Natural killer cell (primary cell): ENCODE results near the gene ZDHHC9. TPM values are rescaled to one million over a fixed set of nuclear protein-coding genes. Genes with fewer than 3 reads are reported as not detected.

Experiments
- ATAC-seq, 3 donors: fragments of 150-1000 bp in 2 of 3; fragments of 200-7000 bp in 1 of 3; cut with Tn5 transposase; 1 replicate in 1 of 3; 2 replicates in 2 of 3; pipeline ENCODE4 v1.10.0; 2021; ENCODE audit warnings: mild to moderate bottlenecking in 2 of 3, moderate library complexity in 2 of 3
- DNase-seq, 2 donors: peaks; one replicate each; pipeline versions ENCODE4 v3.0.0 to v3.0.0-alpha.2; 2013 to 2021; ENCODE audit warnings: mixed read lengths in 1 of 2
- H3K27ac ChIP-seq: one replicate; pipeline ENCODE4 v1.5.1; 2013; ENCODE audit warnings: mild to moderate bottlenecking, low read length
- H3K27me3 ChIP-seq: one replicate; pipeline ENCODE4 v1.6.1; 2013; ENCODE audit warnings: low read length; ENCODE audit not compliant: control insufficient read depth, insufficient read depth
- H3K36me3 ChIP-seq: one replicate; pipeline ENCODE4 v1.6.1; 2013; ENCODE audit warnings: low read length; ENCODE audit not compliant: control insufficient read depth, insufficient read depth
- H3K4me1 ChIP-seq: one replicate; pipeline ENCODE4 v1.6.1; 2013; ENCODE audit warnings: low read length; ENCODE audit not compliant: control insufficient read depth, insufficient read depth
- H3K4me3 ChIP-seq: one replicate; pipeline ENCODE4 v1.5.1; 2013; ENCODE audit warnings: low read length
- H3K9me3 ChIP-seq: one replicate; pipeline ENCODE4 v1.6.1; 2013; ENCODE audit warnings: low read length; ENCODE audit not compliant: control insufficient read depth, insufficient read depth
- H3K27ac Mint-ChIP-seq, 2 donors: one replicate each; pipeline ENCODE4 v1.8.0; 2022; ENCODE audit warnings: mild to moderate bottlenecking in 2 of 2, mixed read lengths in 2 of 2, moderate library complexity in 1 of 2
- H3K27me3 Mint-ChIP-seq, 2 donors: one replicate each; pipeline ENCODE4 v1.8.0; 2022; ENCODE audit warnings: low read depth in 2 of 2, mixed read lengths in 2 of 2
- H3K36me3 Mint-ChIP-seq: one replicate; pipeline ENCODE4 v1.8.0; 2022; ENCODE audit warnings: mixed read lengths
- H3K4me1 Mint-ChIP-seq, 2 donors: one replicate each; pipeline ENCODE4 v1.8.0; 2022; ENCODE audit warnings: mixed read lengths in 2 of 2
- H3K4me3 Mint-ChIP-seq: one replicate; pipeline ENCODE4 v1.8.0; 2022; ENCODE audit warnings: mild to moderate bottlenecking, moderate library complexity, mixed read lengths
- H3K9me3 Mint-ChIP-seq, 2 donors: one replicate each; pipeline ENCODE4 v1.8.0; 2022; ENCODE audit warnings: mixed read lengths in 2 of 2
- WGBS: methylation state at CpG from one replicate; pipeline ENCODE4 v1.1.7; 2013; ENCODE audit warnings: missing lambda C conversion rate; ENCODE audit not compliant: insufficient coverage; 5-methylcytosine and 5-hydroxymethylcytosine counted together
- intact Hi-C: fragments of 100-400 bp; cut with micrococcal nuclease; formaldehyde crosslinking; loops from one replicate; pipeline ENCODE4 v1.14.2; 2022
- total RNA-seq, 4 donors: library from RNA; stranded (reverse); fragments of 120-200 nt in 1 of 4; gene quantifications; one replicate each; pipeline versions ENCODE4 v1.2.3 to v1.2.4, GENCODE V29; 2013 to 2022
- TF ChIP-seq, protein P1 (sequence below): fragments of 200-600 bp; IDR thresholded peaks from one replicate; pipeline ENCODE4 v1.8.0; 2022; ENCODE audit warnings: antibody characterized with exemption

ZDHHC9 gene
- total RNA-seq, 3 donors from 2014 or later (not counting 1 experiment from before 2014, with no cell fraction given): 1.0 to 3.0 (median 2.1) TPM

DNA sequence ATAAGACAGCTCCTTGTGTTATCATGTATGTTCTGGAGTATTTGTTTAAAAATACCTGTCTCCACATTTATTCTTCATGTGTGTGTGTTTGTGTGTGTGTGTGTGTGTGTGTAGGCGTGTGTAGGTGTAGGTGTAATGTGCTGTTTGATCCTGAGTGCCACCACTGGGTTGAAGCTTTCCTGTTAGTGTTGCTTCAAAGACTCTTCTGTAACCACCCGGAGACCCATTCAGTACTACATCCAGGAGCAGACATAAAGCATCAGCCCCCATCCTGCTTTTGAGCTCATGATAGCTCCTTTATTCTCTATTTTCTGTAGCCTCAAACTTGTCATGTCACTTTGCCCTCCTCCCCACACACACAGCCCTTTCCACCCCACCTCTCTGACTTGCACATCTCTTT is 3.0 kb upstream of the ZDHHC9 start:
- H3K9me3 ChIP-seq: no peaks in the 10 kb centered on the region
- intact Hi-C loops: no loop called here
- Mint-ChIP-seq H3K4me3 (no peak overlapping the region), H3K9me3 (no peaks in the 10 kb centered on the region), H3K27ac (no peak overlapping the region), H3K4me1 (peaks cover 0 to 10% of the 10 kb centered on the region in 2 donors), H3K36me3 (no peaks in the 10 kb centered on the region), H3K27me3 (peaks cover 3 to 21% of the 10 kb centered on the region in 2 donors)
- no peaks in the 10 kb centered on the region for H3K36me3 ChIP-seq
- peak in 1 of 2 donors; percentile 46 for DNase-seq
- H3K4me3 ChIP-seq: no peak overlapping the region
- no peak overlapping the region for H3K27ac ChIP-seq
- H3K4me1 ChIP-seq: peaks cover 8% of the 10 kb centered on the region
- no peaks in the 10 kb centered on the region for H3K27me3 ChIP-seq
- 57% methylated on average over 1 of the region's 2 CpGs for WGBS
- TF ChIP-seq, protein P1, sequence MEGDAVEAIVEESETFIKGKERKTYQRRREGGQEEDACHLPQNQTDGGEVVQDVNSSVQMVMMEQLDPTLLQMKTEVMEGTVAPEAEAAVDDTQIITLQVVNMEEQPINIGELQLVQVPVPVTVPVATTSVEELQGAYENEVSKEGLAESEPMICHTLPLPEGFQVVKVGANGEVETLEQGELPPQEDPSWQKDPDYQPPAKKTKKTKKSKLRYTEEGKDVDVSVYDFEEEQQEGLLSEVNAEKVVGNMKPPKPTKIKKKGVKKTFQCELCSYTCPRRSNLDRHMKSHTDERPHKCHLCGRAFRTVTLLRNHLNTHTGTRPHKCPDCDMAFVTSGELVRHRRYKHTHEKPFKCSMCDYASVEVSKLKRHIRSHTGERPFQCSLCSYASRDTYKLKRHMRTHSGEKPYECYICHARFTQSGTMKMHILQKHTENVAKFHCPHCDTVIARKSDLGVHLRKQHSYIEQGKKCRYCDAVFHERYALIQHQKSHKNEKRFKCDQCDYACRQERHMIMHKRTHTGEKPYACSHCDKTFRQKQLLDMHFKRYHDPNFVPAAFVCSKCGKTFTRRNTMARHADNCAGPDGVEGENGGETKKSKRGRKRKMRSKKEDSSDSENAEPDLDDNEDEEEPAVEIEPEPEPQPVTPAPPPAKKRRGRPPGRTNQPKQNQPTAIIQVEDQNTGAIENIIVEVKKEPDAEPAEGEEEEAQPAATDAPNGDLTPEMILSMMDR: no peak
- ATAC-seq: no peak

DNA sequence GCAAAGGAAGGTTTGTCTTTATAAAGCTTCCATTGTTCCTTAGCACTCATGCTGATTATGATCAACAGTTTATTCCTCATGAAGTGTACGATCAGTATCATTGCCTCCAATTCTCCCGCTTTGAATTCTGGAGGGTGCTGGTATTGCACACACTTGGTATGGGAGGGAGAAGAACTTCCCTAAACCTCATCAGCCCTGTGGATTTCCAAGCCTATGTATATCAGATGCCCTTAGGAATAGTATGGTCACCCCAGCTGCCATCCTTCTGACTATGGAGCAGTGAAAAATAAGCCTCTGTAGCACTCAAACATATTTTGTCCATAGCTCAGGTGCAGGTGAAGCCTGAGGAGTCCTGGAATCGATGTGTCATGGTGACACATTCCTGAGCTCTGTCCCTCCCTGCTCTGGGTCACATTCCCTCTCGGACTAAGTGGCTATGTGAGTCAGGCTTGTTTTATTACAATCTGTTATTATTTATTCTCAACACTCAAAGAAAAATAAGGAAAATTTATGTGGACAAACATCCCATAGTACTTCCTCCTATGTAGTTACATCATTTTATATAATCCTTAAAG is 2.0 kb upstream of the ZDHHC9 start:
- H3K4me3 ChIP-seq: no peak overlapping the region
- H3K4me1 ChIP-seq: peaks cover 8% of the 10 kb centered on the region
- intact Hi-C loops: no loop called here
- no peaks in the 10 kb centered on the region for H3K9me3 Mint-ChIP-seq
- H3K27ac Mint-ChIP-seq: no peak overlapping the region
- H3K4me1 Mint-ChIP-seq: peaks cover 0 to 10% of the 10 kb centered on the region in 2 donors
- DNase-seq (no peak), ATAC-seq (no peak)
- no peak overlapping the region for H3K4me3 Mint-ChIP-seq
- H3K36me3 Mint-ChIP-seq: no peaks in the 10 kb centered on the region
- WGBS: no CpG with 5 or more reads among the region's 4 CpGs
- H3K9me3 ChIP-seq: no peaks in the 10 kb centered on the region
- TF ChIP-seq, protein P1: no peak
- H3K27me3 Mint-ChIP-seq: peaks cover 3 to 21% of the 10 kb centered on the region in 2 donors
- H3K36me3 ChIP-seq: no peaks in the 10 kb centered on the region
- no peaks in the 10 kb centered on the region for H3K27me3 ChIP-seq
- no peak overlapping the region for H3K27ac ChIP-seq

DNA sequence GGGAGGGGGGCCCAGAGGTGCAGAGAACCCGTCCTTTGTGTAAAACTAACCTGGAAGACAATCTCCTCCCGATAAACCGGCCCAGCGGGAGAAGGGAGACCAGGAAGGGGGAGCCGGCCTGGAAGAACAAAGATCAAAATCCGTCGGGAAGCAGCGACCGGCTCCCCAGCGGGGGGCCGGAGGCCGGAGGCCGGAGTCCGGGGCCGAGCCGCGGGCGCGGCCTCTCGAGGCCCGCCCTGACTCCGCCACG is 552 bp downstream of the ZDHHC9 start:
- H3K9me3 Mint-ChIP-seq: no peaks in the 10 kb centered on the region
- intact Hi-C loops: no loop called here
- ATAC-seq (no peak), DNase-seq (no peak)
- H3K4me1 Mint-ChIP-seq: peaks cover 0 to 10% of the 10 kb centered on the region in 2 donors
- Histone ChIP-seq H3K9me3 (no peaks in the 10 kb centered on the region), H3K27ac (no peak overlapping the region), H3K4me3 (peak overlapping the region; percentile 77), H3K4me1 (peaks cover 8% of the 10 kb centered on the region), H3K36me3 (no peaks in the 10 kb centered on the region), H3K27me3 (no peaks in the 10 kb centered on the region)
- TF ChIP-seq, protein P1: no peak
- H3K27me3 Mint-ChIP-seq: peaks cover 3 to 21% of the 10 kb centered on the region in 2 donors
- no peak overlapping the region for H3K27ac Mint-ChIP-seq
- H3K4me3 Mint-ChIP-seq: peak overlapping the region; percentile 77
- H3K36me3 Mint-ChIP-seq: no peaks in the 10 kb centered on the region
- 0% methylated on average over 23 of the region's 23 CpGs for WGBS
